Testis (tissue), 2 donors: ENCODE measurements around the gene UCK2.

Experiments
- POLR2A ChIP-seq: fragments of 450-650 bp; IDR thresholded peaks from one replicate; pipeline ENCODE4 v1.6.1; 2017; ENCODE audit warnings: antibody characterized with exemption, mild to moderate bottlenecking, moderate library complexity
- TF ChIP-seq, protein P1 (sequence below), 3 experiments: fragments of 450-650 bp in 2 of 3; fragments of 200-600 bp in 1 of 3; sonication (generic) in 1 of 3; IDR thresholded peaks; one replicate each; pipeline ENCODE4 v1.5.1; 2016 to 2019; ENCODE audit warnings: antibody characterized with exemption in 3 of 3, mild to moderate bottlenecking in 2 of 3, moderate library complexity in 1 of 3

DNA sequence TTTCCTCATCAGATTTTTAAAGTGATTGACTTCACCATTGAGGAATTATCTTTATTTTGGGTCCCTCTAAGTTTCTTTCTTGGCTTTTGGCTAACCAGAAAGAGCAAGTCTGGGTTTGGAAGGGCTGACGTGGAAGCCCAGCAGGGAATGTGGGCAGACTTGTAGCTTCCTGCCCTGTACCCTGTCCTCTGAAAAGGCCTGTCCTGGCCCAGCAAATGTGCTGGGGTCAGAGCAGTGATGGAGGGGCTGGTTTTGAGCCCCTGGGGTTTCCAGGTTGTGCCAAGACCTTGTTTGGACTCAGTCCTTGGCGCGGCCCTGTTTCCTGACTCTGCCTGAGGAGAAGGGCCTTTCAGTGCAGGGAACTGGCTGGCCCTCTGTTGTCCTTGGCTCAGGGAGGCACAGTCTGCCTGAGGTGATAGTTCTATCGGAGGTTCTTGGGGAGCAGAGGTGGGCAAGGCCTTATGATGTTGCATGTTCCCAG, 72.1 kb downstream of the UCK2 start:
- TF ChIP-seq, protein P1, sequence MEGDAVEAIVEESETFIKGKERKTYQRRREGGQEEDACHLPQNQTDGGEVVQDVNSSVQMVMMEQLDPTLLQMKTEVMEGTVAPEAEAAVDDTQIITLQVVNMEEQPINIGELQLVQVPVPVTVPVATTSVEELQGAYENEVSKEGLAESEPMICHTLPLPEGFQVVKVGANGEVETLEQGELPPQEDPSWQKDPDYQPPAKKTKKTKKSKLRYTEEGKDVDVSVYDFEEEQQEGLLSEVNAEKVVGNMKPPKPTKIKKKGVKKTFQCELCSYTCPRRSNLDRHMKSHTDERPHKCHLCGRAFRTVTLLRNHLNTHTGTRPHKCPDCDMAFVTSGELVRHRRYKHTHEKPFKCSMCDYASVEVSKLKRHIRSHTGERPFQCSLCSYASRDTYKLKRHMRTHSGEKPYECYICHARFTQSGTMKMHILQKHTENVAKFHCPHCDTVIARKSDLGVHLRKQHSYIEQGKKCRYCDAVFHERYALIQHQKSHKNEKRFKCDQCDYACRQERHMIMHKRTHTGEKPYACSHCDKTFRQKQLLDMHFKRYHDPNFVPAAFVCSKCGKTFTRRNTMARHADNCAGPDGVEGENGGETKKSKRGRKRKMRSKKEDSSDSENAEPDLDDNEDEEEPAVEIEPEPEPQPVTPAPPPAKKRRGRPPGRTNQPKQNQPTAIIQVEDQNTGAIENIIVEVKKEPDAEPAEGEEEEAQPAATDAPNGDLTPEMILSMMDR (IDR thresholded peaks at IDR 0.05), result no peak
- no peak for TF ChIP-seq POLR2A
